GM21367 (cell line): ENCODE measurements around the gene ATXN10.

ENCODE experiments used
- ATAC-seq: cut with Tn5 transposase; IDR thresholded peaks from one replicate; pipeline ENCODE4 v1.9.1; 2021; ENCODE audit not compliant: unreplicated experiment

The ATXN10 gene

DNA sequence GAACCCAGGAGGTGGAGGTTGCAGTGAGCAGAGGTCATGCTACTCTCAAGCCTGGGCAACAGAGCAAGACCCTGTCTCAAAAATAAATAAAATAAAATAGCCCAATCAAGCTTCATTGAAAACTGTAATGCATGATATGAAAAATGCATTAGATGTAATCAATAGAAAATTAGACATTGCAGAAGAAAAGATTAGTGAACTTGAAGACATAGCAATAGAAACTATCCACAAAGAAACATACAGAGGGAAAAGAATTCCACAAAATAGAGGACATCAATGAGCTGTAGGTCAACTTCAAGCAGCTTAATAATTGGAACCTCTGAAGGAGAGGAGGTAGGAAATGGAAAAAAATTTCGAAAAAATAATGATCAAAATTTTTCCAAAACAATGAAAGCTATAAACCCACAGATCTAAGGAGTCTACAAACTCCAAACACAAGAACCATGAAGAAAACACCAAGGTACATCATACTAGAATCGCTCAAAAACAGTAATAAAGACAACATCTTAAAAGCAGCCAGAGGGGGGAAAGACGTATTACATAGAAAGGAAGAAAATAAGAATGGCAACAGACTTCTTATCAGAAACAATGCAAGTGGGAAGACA is 201.1 kb downstream of the ATXN10 start:
- ATAC-seq = no peak

DNA sequence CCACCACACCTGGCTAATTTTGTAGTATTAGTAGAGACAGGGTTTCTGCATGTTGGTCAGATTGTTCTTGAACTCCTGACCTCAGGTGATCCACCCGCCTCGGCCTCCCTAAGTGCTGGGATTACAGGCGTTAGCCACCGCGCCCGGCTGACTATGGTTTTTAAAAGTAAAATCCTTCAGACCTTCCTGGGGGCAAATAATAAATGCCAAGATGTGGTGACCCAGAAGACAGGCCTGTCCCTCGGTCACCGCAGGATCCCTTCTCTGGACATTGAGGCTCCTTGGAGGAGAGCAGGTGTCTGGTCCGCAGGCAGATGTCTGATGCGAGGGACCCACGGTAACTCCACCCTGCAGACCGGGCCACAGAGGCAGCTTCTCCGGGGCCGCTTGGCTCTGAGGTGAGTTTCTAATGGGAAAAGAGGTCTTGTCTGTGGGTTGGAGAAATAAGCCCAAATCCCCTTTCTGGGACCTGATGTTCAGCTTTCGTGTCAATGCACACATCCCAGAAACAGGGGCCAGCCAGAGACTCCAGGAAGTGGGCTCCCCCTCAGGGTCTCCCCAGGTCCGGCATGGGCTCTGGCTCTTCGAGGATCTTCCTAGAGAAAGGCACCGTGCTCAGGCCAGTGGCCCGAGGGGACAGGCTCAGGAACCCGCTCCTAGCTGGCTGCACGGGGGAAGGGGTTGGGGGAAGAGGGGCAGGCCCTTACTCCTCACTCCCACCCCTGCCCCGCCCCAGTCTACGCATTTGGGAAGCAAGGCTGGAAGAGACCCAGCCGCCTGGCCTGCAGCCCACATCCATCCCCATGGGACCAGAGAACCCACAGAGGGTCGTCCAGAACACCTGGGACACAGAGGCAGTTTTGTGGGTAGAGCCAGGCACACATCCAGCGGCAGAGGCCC is 204.8 kb downstream of the ATXN10 start:
- ATAC-seq = no peak

DNA sequence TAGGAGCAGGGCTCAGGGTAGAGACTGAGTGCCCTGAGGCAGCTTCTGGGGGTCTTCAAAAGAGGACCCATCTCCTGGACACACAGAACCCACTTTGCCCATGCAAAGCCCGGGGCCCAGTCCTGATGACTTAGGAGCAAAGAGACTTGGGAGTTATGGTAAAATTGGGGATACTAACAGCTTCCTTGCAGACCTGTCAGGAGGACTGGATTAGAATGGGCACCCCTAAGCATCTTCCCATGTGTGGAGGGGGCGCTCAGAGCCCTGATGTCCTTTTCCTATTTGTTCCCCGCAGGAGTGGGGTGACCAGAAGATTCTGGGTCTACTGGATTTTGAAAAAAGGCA is 205.4 kb downstream of the ATXN10 start:
- ATAC-seq = no peak

DNA sequence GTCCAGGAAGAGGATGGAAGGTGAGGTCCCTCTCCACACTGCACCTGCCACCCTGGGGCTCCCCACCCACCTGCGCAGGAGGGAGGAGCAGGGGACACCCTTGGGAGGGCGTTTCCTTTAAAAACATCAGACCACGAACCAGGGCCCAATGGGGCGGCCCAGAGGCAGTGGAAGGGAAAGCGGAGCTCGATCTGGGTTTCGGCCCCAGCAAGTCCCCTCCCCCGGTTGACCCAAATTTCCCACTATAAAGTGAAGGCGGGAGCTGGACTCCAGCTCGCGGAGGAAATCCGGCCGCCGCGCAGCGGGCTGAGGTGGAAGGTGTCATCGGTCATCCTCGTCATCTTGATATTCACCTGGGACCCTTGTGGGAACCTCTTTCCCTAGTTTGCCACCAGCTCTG is 206.0 kb downstream of the ATXN10 start:
- no peak for ATAC-seq

DNA sequence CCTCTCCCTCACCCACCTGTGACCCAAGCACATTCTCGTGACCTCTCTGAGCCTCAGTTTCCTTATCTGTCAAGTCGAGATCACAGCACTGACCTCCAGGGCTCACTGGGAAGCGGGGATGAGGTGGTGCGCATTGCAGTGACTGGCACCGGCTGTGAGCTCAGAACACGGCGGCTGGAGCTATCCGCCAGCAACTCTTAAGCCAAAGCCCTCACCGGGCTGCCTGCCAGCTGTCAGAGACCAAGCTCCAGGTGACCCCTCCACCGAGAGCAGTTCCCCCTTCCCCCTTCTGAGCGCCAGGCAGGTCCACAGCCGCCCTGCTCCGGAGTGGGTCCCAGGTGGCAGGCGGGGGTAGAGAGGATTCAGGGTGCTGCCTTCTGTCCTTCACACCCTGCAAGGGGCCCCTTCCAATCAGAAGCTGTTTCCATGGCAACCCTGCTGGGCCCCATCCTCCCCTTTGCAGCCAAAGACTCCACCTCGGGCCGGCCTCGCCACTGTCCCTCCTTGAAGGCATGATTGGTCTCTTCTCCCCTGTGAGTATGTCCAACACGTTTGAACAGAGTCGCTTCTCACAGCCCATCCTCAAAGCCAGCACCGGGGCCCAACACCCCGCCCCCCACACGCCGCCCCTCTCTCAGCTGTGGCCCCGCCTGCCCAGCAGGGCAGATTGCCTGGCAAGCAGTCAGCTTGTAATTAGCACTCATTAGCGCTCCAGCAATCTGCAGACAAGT is 206.6 kb downstream of the ATXN10 start:
- ATAC-seq = no peak

DNA sequence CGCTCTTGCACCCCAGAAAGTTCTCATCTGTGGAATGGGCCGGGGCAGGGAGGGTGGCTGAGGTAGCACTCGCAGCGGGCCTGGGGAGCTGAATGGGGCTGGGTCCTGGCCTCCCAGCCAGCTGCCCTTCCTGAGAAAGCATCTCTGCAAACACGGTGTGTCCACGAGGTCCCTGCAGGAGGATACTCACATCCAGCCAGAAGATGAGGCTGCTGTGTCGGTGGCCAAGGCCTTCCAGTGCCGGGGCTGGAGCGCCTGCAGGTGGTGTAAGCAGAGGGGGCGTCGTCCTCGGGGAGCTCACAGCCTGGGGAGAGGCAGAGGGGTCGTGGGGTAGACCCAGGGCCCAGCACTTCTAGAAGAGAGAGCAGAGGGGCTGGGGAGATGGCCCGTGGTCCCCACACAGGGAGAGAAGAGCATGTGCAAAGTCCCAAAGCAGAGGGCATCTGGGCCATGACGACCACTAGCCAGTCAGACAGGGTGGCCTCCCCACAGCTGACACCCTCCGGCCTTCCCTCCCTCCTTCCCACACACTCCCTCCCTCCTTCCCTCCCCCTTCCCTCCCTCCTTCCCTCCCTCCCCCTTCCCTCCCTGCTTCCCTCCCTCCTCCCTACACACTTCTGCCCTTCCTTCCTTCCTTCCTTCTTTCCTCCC is 207.4 kb downstream of the ATXN10 start:
- ATAC-seq = no peak

DNA sequence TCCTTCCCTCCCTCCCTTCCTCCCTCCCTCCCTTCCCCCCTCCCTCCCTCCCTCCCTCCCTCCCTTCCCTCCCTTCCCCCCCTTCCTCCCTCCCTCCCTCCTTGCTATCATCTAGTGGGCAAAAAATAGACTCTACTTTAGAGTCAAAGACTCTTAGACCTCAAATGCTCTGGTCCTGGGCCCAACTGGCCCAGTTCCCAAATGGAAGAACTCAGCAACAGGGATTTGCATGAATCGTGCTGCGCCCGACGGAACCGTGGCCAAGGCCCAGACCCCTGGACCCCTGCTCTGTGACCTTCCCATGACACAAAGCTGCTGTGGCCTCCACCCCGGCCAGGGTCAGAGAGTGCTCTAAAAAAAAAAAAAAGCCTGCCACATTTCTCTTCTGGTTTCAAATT is 207.9 kb downstream of the ATXN10 start:
- ATAC-seq = no peak

DNA sequence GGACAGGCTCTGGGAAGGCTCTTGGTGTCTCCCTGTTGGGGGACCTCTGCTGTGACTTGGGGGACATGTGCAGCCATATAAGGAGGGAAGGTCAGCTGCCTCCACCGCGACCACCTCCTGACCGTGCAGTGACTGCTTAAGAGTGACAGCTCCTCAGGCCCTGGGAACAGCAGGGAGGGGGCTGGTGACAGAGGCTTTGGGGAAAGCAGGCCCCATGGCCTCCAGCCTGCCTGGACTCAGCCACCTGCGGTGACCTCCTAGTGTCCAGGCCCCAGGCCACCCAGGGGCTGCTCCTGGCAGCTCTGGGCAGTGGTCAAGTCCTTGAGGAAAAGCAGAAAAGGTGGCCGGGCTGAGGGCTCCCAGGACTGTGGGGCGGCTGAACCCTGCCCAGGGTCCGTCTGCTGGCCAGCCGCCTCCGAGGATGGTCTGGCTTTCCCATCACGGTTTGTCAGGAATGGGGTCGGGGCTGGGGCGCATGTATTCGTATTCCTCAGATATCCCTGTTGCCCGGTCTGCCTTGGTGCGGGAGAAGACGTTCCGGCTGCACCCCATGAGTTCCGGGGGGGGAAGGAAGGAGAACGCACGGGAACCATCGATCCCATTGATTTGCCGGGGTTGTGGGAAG is 208.6 kb downstream of the ATXN10 start:
- ATAC-seq = no peak

DNA sequence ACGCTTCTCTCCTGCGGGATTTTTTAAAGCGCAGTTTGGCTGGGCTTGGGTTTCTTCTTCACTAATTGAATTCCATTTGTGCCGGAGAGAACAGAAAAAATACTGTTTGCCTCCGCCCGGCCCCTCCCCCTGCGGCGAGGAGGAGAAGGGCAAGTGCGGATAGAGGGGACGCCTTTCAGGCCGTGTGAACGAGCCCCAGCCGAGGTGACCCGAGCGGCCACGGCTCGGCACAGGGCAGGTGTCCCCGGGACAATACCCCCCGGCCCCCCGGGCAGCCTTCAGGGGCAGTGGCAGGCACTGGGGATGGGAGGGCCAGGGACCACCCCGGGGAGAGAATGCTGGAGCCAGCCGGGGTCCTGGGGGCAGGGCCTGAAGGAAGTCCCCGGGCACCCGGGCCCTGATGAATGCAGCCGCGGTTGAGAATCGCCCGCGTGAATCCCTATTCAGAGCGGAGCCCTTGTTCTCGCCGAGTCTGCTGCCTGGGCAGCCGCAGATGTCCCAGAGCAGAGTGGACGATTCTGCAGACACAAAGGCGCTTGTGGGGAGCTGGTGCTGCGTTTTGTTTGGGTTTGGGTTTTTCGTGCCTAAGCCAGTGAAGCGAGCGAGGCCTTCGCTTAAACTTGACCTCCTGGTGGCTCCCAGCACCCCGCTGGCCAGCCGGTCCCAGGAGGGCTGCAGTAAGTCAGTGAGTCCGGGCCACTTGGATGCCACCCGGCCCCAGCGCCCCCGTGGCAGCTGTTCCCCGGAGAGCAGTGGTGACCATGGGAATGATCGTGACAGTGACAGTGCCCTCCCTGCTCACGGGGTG is 209.3 kb downstream of the ATXN10 start:
- ATAC-seq = no peak

DNA sequence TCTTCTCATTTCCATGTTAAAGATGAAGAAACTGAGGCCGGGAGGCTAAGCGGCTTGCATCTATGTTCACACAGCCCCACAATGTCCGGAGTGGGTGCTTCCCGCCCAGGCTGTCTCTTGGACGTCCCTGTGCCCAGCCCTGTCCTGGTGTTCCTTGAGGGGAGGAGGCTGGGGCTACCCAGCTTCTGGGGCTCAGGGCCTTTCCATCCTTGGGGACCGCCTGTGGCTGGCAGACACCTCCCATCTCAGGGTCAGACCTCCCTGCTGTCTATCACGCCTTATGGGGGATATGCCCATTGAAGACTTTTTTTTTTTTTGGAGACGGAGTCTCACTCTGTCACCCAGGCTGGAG is 209.9 kb downstream of the ATXN10 start:
- ATAC-seq = no peak

DNA sequence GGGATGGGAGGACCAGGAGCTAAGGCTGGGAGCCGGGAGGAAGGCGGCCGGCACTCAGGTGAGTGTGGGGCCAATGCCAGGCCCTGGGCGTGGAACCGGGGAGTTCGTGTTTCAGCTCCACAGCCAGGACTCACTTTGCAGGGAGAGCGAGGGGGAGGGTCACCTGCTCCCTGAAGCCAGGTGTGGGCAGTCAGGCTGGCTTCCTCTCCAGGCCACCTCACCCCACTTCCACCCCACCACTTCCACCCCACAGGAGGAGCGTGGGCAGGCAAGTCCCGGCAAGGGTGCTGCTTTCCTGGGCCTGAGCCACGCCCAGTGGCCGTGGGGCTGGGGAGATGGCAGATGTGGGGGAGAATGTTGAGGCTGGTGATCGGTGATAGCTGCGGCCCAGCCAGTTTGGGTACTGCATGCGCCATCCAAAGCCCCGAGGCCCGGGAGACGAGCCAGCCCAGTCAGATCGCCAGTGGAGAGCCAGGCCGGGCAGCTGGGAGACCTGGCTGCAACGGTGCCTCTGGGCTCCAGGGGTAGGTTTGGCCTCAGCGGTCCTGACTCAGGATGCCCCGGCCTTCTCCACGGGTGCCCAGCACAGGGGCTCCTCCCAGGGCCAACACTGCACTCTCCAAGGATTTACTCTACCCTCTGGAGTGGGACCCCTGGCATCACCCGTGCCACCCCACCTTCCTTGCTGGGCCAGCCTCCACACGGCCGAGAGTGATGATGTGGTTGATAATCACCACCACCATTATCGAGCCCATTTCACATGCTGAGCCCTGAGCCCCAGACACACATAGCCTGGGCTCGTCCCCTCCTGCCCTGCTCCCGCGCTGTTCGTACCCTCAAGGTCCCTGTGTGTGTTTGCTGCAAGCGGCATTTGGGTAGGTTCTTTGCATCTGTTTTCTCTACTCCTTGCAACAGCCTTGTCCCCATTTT is 211.5 kb downstream of the ATXN10 start:
- ATAC-seq = no peak

DNA sequence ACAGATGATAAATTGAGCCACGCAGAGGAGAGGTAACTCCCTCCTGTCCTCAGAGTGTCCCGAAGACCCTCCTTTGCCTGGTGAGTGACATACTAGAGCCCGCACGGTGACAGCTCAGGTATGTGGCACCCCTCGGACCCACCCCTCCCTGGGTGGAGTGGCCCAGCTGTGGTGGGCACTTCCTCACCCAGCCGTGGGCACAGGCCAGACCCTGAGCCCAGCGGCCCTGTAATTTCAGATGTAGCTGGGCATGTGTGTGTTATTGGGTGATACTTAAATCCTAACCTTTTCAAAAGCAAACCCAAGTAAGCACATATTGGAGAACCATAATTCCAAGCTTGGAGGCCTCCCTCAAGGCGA is 212.2 kb downstream of the ATXN10 start:
- ATAC-seq = no peak

DNA sequence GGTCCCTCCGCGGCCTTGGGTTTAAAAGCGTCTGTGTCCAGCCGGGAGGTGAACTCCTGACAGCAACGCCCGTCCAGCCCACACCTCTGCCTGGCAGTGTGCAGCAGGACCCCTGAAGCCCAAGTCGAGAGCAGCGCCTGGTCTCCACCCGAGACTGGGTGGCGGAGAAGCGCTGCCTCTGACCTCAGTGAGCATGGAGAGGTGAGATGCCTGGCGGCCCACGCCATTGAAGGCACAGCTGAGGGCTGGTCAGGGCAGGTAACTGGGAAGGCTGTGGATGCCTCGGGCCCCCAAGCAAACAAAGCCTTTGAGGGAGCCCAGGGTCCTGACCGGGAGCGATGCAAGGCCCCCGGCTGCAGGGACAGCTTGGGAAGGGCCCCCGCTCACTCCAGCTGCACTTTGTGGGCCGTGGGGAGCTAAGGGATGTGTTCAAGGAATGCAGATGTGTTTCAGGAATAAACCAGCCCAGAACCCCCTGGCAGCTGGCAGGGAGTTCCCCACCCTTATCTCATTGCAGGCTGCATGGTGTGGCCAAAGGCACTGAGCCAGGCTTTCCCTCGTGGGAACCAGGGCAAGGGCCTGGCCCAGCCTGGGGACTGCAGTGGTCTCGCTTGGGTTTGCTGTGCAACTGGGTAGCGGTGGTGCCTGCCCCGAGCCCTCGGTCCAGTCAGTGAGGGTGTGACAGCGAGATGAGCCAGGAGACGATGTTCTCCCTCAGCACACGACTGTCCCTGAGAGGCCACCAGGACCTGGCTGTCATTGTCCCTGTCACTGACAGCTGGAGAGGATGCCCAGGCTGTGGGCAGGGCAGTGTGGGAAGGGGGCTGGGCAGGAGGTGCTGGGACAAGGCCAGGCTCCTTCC is 212.8 kb downstream of the ATXN10 start:
- no peak for ATAC-seq

DNA sequence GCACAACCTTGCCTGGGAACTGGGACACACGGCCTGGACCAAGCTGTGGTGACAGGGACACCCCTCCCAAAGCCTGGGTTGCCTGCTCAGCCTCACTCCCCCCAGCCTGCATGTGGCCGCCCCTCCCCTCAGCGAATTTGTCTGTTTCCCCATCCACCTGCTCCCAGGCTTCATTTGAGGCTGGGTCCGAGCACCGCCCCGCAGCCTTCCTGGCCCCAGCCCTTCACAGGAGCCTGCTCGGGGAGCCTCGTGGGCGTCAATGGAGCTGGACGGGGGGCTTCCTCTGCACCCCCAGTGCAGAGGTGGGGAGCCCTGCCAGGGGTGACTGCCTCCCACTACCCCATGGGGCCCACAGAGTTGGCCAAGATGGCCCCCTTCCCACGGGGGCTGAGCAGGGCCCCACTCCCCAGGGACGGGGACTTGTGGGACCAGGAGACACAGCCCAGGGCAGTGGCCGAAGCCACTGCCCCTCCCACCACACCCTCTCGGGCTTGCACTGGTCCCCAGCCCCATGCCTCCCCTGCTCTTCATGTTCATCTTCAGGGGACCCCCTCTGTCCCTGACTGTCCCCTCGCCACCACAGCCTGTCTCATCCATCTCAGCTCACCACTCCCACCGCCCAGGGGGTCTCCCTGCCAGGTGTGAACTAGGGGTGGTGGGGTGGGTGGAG is 213.7 kb downstream of the ATXN10 start:
- no peak for ATAC-seq

DNA sequence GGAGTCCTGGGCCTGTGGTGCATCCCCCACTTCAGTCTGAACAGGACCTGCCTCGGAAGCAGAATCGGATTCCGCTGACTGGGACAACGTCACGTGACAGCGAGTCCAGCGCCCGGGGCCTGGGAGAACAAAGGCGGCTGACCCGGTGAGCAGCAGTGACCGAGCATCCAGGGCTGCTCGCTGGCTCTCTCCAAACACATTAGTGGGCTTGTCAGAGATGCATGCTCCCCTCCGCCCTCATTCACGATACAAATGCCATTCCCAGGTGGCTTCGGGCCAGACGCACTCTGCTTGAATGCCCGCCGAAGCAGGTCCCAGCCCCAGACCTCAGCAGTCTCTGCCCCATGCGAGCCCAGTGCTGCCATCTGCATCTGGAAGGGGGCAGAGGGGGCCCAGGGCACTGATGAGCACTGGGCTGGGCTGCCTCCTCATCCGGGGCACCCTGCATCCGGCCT is 214.3 kb downstream of the ATXN10 start:
- no peak for ATAC-seq

DNA sequence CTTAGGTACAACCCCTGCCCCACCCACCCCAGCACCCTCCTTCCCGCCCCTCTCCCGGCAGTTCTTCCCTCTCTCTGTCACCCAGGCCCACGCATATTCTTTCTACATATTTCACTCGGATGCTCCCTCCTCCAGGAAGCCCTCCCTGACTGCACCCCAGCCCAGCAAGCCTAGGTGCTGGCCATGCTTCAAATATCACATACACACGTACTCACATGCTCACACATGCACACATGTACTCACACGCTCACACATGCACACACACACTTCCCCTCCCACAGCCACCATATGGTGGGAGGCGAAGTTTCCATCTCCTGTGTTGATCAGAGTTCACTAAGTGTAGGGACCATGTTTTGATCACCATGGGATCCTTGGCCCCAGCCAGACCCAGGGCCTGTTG is 214.9 kb downstream of the ATXN10 start:
- ATAC-seq = no peak

DNA sequence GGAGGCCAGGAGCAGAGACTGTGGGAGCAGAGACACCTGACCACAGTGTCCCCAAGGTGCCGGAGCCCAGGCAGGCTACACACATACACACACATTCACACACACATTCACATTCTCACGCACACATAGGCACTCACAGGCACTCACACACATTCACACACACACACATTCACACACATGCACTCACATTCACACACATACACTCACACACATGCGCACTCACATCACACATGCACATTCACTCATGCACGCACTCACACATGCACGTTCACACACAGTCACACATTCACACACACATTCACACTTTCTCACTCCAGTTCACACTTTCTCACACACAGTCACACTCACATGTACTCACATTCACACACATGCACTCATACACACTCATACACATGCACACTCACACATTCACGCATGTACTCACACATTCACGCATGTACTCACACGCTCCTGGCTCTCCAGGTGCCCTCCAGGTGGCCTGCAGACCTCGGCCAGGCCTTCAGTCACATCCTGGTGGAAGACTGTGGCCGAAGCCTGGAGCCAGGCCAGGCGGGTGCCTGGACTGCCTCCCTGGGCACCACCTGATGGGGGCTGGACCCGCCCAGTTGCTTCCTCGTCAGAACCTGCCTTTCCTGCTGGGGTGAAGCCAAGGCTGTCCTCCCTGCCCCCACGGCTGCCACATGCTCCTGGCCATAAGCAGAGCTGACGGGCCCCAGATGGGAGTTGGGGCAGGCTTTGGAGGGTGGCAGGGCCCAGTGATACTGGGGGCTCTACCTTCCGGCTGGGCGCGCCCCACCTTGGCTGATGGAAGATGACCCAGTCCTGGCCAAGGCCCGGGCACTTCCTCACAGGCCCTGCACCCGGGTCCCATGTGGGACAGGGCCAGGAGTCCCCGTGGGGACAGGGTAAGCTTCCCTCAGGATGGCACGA is 215.8 kb downstream of the ATXN10 start:
- no peak for ATAC-seq
